Measurements from ENCODE around the gene CEACAM4.

Gene CEACAM4

DNA sequence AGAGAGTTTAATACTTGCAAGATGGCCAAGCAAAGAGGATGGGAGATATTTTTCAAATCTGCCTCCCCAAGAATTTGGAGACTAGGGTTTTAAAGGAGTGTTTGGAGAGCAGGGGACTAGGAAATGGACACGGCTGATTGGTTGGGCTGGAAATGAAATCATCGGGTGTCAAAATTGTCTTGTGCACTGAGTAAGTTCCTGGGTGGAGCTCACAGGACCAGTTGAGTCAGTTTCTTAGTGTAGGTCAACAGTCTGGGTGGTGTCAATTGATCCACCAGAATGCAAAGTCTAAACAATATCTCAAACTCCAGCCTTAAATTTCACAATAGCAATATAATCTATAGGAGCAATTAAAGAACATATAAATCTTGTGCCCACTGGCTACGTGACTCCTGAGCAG lies 23.0 kb upstream of the CEACAM4 start:
- H3K27ac ChIP-seq = no peak overlapping the region
- TF ChIP-seq CTCF (IDR thresholded peaks at IDR 0.05) = no peak
- no peak overlapping the region for H3K4me3 ChIP-seq

GRCh38 chr19:41646589-41647204 lies 19.8 kb upstream of the CEACAM4 start:
- no peak for TF ChIP-seq CTCF (IDR thresholded peaks at IDR 0.05)
- no peak for DNase-seq (ENCODE audit: low spot score)
- Histone ChIP-seq H3K27ac (no peak overlapping the region), H3K4me3 (no peak overlapping the region)

More for the DNA sequence above, 23.0 kb upstream of the CEACAM4 start:
- no peak for DNase-seq (ENCODE audit: low spot score)

- H3K27ac ChIP-seq = no peak overlapping the region
- no peak overlapping the region for H3K4me3 ChIP-seq
- no peak for DNase-seq (ENCODE audit: low spot score)
- TF ChIP-seq CTCF (IDR thresholded peaks at IDR 0.05) = peak; percentile 58
Observed at GRCh38 chr19:41641879-41642485, 15.1 kb upstream of the CEACAM4 start.

DNA sequence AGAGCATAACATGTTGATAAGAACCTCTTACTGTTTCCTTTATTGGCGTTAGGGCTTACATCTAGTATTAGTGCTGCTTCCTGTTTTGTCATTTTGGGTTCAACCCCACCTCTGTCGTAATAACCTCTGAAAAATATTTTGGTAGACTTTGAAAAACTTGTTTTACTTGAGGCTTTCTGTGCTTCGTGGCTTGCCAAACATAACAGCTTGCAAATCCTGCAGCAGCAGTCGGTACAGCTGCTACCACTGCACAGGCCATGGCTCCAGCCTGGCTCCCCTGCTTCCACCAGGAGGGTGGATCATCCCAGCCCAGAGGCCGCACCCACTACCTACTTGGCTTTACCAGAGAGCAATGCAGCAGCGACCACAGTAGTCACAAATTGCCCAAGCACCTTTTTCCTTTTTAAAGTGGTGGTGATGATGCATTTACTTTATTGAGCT lies 11.8 kb upstream of the CEACAM4 start:
- Histone ChIP-seq H3K27ac (no peak overlapping the region), H3K4me3 (no peak overlapping the region)
- no peak for TF ChIP-seq CTCF (IDR thresholded peaks at IDR 0.05)
- no peak for DNase-seq (ENCODE audit: low spot score)

- no peak overlapping the region for H3K27ac ChIP-seq
- TF ChIP-seq CTCF (IDR thresholded peaks at IDR 0.05) = no peak
- H3K4me3 ChIP-seq = no peak overlapping the region
- no peak for DNase-seq (ENCODE audit: low spot score)
Observed at GRCh38 chr19:41637484-41637883, 10.6 kb upstream of the CEACAM4 start.

- H3K4me3 ChIP-seq = no peak overlapping the region
- DNase-seq (ENCODE audit: low spot score) = no peak
- no peak for TF ChIP-seq CTCF (IDR thresholded peaks at IDR 0.05)
- H3K27ac ChIP-seq = no peak overlapping the region
Observed at GRCh38 chr19:41627966-41628675, 1.2 kb upstream of the CEACAM4 start.

Data from coronary artery (tissue), 2 donors.